EL (cell line): Measurements from ENCODE around the gene RAPGEF5.

ENCODE experiments used
- DNase-seq: peaks from one replicate; pipeline ENCODE4 v3.0.0-alpha.2; 2016

Gene RAPGEF5

GRCh38 chr7:22343612-22344011 lies 13.3 kb downstream of the RAPGEF5 start:
- no peak for DNase-seq

- no peak for DNase-seq
Observed at GRCh38 chr7:22343071-22343470, 13.9 kb downstream of the RAPGEF5 start.

GRCh38 chr7:22339725-22340390 lies 17.1 kb downstream of the RAPGEF5 start:
- no peak for DNase-seq

- no peak for DNase-seq
Observed at GRCh38 chr7:22338877-22339276, 18.1 kb downstream of the RAPGEF5 start.

GRCh38 chr7:22338411-22338810 lies 18.5 kb downstream of the RAPGEF5 start:
- DNase-seq: no peak

GRCh38 chr7:22333680-22334141 lies 23.2 kb downstream of the RAPGEF5 start:
- no peak for DNase-seq

GRCh38 chr7:22332461-22332870 lies 24.5 kb downstream of the RAPGEF5 start:
- DNase-seq: no peak

- DNase-seq: no peak
Observed at GRCh38 chr7:22331704-22332103, 25.2 kb downstream of the RAPGEF5 start.

- DNase-seq: no peak
Observed at GRCh38 chr7:22330903-22331302, 26.1 kb downstream of the RAPGEF5 start.

GRCh38 chr7:22329816-22330524 lies 27.0 kb downstream of the RAPGEF5 start:
- DNase-seq: no peak

- no peak for DNase-seq
Observed at GRCh38 chr7:22326181-22326580, 30.8 kb downstream of the RAPGEF5 start.

GRCh38 chr7:22325671-22326070 lies 31.3 kb downstream of the RAPGEF5 start:
- DNase-seq: no peak

- DNase-seq: no peak
Observed at GRCh38 chr7:22323714-22324113, 33.2 kb downstream of the RAPGEF5 start.

GRCh38 chr7:22320416-22320815 lies 36.5 kb downstream of the RAPGEF5 start:
- DNase-seq: peak; percentile 23

GRCh38 chr7:22319424-22320403 lies 37.2 kb downstream of the RAPGEF5 start:
- DNase-seq: no peak

- no peak for DNase-seq
Observed at GRCh38 chr7:22318376-22318775, 38.6 kb downstream of the RAPGEF5 start.

GRCh38 chr7:22317632-22318031 lies 39.3 kb downstream of the RAPGEF5 start:
- DNase-seq: no peak

- DNase-seq: no peak
Observed at GRCh38 chr7:22316914-22317313, 40.0 kb downstream of the RAPGEF5 start.

- DNase-seq: no peak
Observed at GRCh38 chr7:22307816-22308215, 49.1 kb downstream of the RAPGEF5 start.

- no peak for DNase-seq
Observed at GRCh38 chr7:22305706-22306105, 51.2 kb downstream of the RAPGEF5 start.

GRCh38 chr7:22302951-22303423 lies 54.0 kb downstream of the RAPGEF5 start:
- DNase-seq: no peak

GRCh38 chr7:22302193-22302592 lies 54.8 kb downstream of the RAPGEF5 start:
- DNase-seq: no peak

GRCh38 chr7:22301790-22302189 lies 55.2 kb downstream of the RAPGEF5 start:
- DNase-seq: no peak
